H1 (cell line): ENCODE results near the gene LRRC28. TPM values are rescaled to one million over a fixed set of nuclear protein-coding genes. Genes with fewer than 3 reads are reported as not detected.

ENCODE experiments used
- CTCF ChIA-PET: fragments of 300-600 bp; sonication (Branson Sonifier 250); formaldehyde crosslinking; loops from one replicate; lab custom pipeline; 2021; ENCODE audit not compliant: partially characterized antibody; lab: Charles Lee
- POLR2A ChIA-PET: fragments of 300-600 bp; sonication (Branson Sonifier 250); formaldehyde crosslinking; loops from one replicate; lab custom pipeline; 2021; ENCODE audit warnings: inconsistent platforms; ENCODE audit not compliant: partially characterized antibody; lab: Charles Lee
- DNase-seq, 2 experiments: peaks; one replicate each; pipeline versions ENCODE4 v3.0.0 to v3.0.0-alpha.2; 2010 to 2022; ENCODE audit warnings: low spot score in 2 of 2, low read depth in 1 of 2, mixed read lengths in 1 of 2
- FAIRE-seq: peaks from 2 replicates; lab custom pipeline; 2011; peaks lifted over from hg19 to GRCh38; lab: Jason Lieb, UNC
- H2AFZ ChIP-seq: 2 replicates; pipeline ENCODE4 v1.8.1; 2012; ENCODE audit warnings: low read length, inconsistent platforms
- H2AK5ac ChIP-seq: 2 replicates; pipeline ENCODE4 v1.6.1; 2013; ENCODE audit warnings: low read depth, low read length
- H2BK120ac ChIP-seq: replicated peaks from 2 replicates; pipeline ENCODE3; 2013; ENCODE audit warnings: low read depth, low read length, inconsistent platforms
- H2BK12ac ChIP-seq: 2 replicates; pipeline ENCODE4 v1.6.1; 2013; ENCODE audit warnings: low read depth, low read length
- H2BK15ac ChIP-seq: 2 replicates; pipeline ENCODE4 v1.6.1; 2013; ENCODE audit warnings: low read length
- H2BK20ac ChIP-seq: 2 replicates; pipeline ENCODE4 v1.6.1; 2013; ENCODE audit warnings: low read length
- H2BK5ac ChIP-seq: 2 replicates; pipeline ENCODE4 v1.6.1; 2013; ENCODE audit warnings: low read depth, low read length
- H3K14ac ChIP-seq: 2 replicates; pipeline ENCODE4 v1.6.1; 2013; ENCODE audit warnings: inconsistent platforms; ENCODE audit not compliant: insufficient read length
- H3K18ac ChIP-seq: 2 replicates; pipeline ENCODE4 v1.6.1; 2013; ENCODE audit warnings: low read length; ENCODE audit errors: extremely low read depth
- H3K23ac ChIP-seq: 2 replicates; pipeline ENCODE4 v1.6.1; 2013; ENCODE audit warnings: inconsistent platforms; ENCODE audit not compliant: insufficient read length
- H3K23me2 ChIP-seq: 2 replicates; pipeline ENCODE4 v1.6.1; 2013; ENCODE audit warnings: low read depth, low read length
- H3K27ac ChIP-seq: 2 replicates; pipeline ENCODE4 v1.6.1; 2011; ENCODE audit warnings: low read depth, low read length, inconsistent platforms
- H3K27me3 ChIP-seq, 4 experiments: replicated peaks in 1 of 4; 1 replicate in 1 of 4; 2 replicates in 3 of 4; pipeline versions ENCODE4 v1.6.1 to v1.8.1; 2011 to 2013; ENCODE audit warnings: low read length in 3 of 4, mild to moderate bottlenecking in 3 of 4, inconsistent platforms in 2 of 4, mixed read lengths in 2 of 4, moderate library complexity in 1 of 4; ENCODE audit not compliant: control insufficient read depth in 3 of 4, insufficient read depth in 3 of 4; ENCODE audit errors: extremely low read depth in 1 of 4
- H3K36me3 ChIP-seq, 4 experiments: 2 replicates each; pipeline versions ENCODE4 v1.6.1 to v1.8.1; 2011 to 2013; ENCODE audit warnings: mild to moderate bottlenecking in 4 of 4, low read length in 3 of 4, moderate library complexity in 2 of 4, control low read depth in 1 of 4, inconsistent platforms in 1 of 4; ENCODE audit not compliant: insufficient read depth in 4 of 4, control insufficient read depth in 2 of 4
- H3K4ac ChIP-seq: replicated peaks from 2 replicates; pipeline ENCODE3; 2013; ENCODE audit warnings: low read length, low read depth, mixed read lengths, inconsistent platforms; ENCODE audit not compliant: insufficient read length
- H3K4me1 ChIP-seq, 4 experiments: replicated peaks in 1 of 4; 1 replicate in 1 of 4; 2 replicates in 3 of 4; pipeline versions ENCODE4 v1.6.1 to v1.8.1; 2011 to 2013; ENCODE audit warnings: low read length in 3 of 4, inconsistent platforms in 2 of 4, mixed read lengths in 1 of 4; ENCODE audit not compliant: insufficient read depth in 4 of 4, control insufficient read depth in 3 of 4
- H3K4me2 ChIP-seq, 2 experiments: 2 replicates each; pipeline versions ENCODE4 v1.6.1 to v1.8.1; 2011 to 2013; ENCODE audit warnings: low read depth in 2 of 2, low read length in 2 of 2, control low read depth in 1 of 2, inconsistent platforms in 1 of 2, mild to moderate bottlenecking in 1 of 2; ENCODE audit not compliant: insufficient read depth in 1 of 2
- H3K4me3 ChIP-seq, 4 experiments: fragments of 200-600, 300-600 bp in 1 of 4; sonication (generic), shearing (Covaris generic), sonication (Bioruptor Twin) in 1 of 4; 2 replicates each; pipeline versions ENCODE4 v1.5.1 to v1.8.1; 2011 to 2016; ENCODE audit warnings: low read length in 4 of 4, low read depth in 3 of 4, control low read depth in 2 of 4, inconsistent platforms in 2 of 4, mild to moderate bottlenecking in 2 of 4, mixed read lengths in 1 of 4, moderate library complexity in 1 of 4; ENCODE audit not compliant: insufficient read depth in 2 of 4; ENCODE audit errors: extremely low read depth in 1 of 4
- H3K56ac ChIP-seq: replicated peaks from 2 replicates; pipeline ENCODE3; 2013; ENCODE audit warnings: low read depth, mild to moderate bottlenecking, mixed read lengths, low read length, inconsistent platforms; ENCODE audit not compliant: insufficient read length
- H3K79me1 ChIP-seq: 2 replicates; pipeline ENCODE4 v1.6.1; 2013; ENCODE audit warnings: low read depth, low read length, control low read depth
- H3K79me2 ChIP-seq, 2 experiments: 2 replicates each; pipeline versions ENCODE4 v1.6.1 to v1.8.1; 2012 to 2013; ENCODE audit warnings: low read length in 2 of 2, mild to moderate bottlenecking in 2 of 2, inconsistent platforms in 1 of 2; ENCODE audit not compliant: insufficient read depth in 2 of 2, control insufficient read depth in 1 of 2
- H3K9ac ChIP-seq, 4 experiments: replicated peaks in 1 of 4; 1 replicate in 1 of 4; 2 replicates in 3 of 4; pipeline versions ENCODE4 v1.6.1 to v1.8.1; 2011 to 2013; ENCODE audit warnings: low read depth in 3 of 4, low read length in 3 of 4, control low read depth in 2 of 4, mild to moderate bottlenecking in 2 of 4, moderate library complexity in 2 of 4, inconsistent platforms in 1 of 4; ENCODE audit errors: extremely low read depth in 1 of 4
- H3K9me3 ChIP-seq, 2 experiments: 2 replicates each; pipeline versions ENCODE4 v1.6.1 to v1.8.1; 2012 to 2013; ENCODE audit warnings: mild to moderate bottlenecking in 2 of 2, moderate library complexity in 2 of 2, control low read depth in 1 of 2, inconsistent platforms in 1 of 2, low read depth in 1 of 2, low read length in 1 of 2, mixed read lengths in 1 of 2; ENCODE audit not compliant: insufficient read depth in 2 of 2
- H4K20me1 ChIP-seq, 2 experiments: replicated peaks in 1 of 2; 2 replicates each; pipeline versions ENCODE3 to v1.8.1; 2011 to 2013; ENCODE audit warnings: inconsistent platforms in 2 of 2, low read length in 2 of 2, mild to moderate bottlenecking in 1 of 2; ENCODE audit not compliant: insufficient read depth in 2 of 2, control insufficient read depth in 1 of 2
- H4K5ac ChIP-seq: 2 replicates; pipeline ENCODE4 v1.6.1; 2013; ENCODE audit warnings: low read length, low read depth, mixed read lengths, inconsistent platforms; ENCODE audit not compliant: insufficient read length
- H4K8ac ChIP-seq: 2 replicates; pipeline ENCODE4 v1.8.0; 2013; ENCODE audit warnings: mild to moderate bottlenecking, moderate library complexity, low read length, inconsistent platforms; ENCODE audit not compliant: insufficient read depth; ENCODE audit errors: extremely low read depth
- H4K91ac ChIP-seq: replicated peaks from 2 replicates; pipeline ENCODE3; 2013; ENCODE audit warnings: low read length, mixed read lengths, inconsistent platforms; ENCODE audit not compliant: insufficient read length
- BCL11A ChIP-seq, 2 experiments: IDR thresholded peaks; one replicate each; pipeline ENCODE4 v1.6.1; 2011; ENCODE audit warnings: low read depth in 2 of 2, low read length in 2 of 2, mild to moderate bottlenecking in 2 of 2
- BRCA1 ChIP-seq: IDR thresholded peaks from 2 replicates; pipeline ENCODE4 v1.6.1; 2012; ENCODE audit warnings: low read depth, low read length, improper control_type of control experiment
- CREB1 ChIP-seq: IDR thresholded peaks from 2 replicates; pipeline ENCODE4 v1.6.1; 2012; ENCODE audit warnings: inconsistent platforms
- CTBP2 ChIP-seq: IDR thresholded peaks from 2 replicates; pipeline ENCODE4 v1.7.0; 2011; ENCODE audit warnings: borderline replicate concordance, mild to moderate bottlenecking, moderate library complexity, mixed read lengths, low read length; ENCODE audit not compliant: insufficient read depth, insufficient read length
- GABPA ChIP-seq: IDR thresholded peaks from 2 replicates; pipeline ENCODE4 v1.6.1; 2011; ENCODE audit warnings: mild to moderate bottlenecking, low read length, moderate library complexity, borderline replicate concordance; ENCODE audit not compliant: insufficient read depth
- JUN ChIP-seq: IDR thresholded peaks from 2 replicates; pipeline ENCODE4 v1.6.1; 2011; ENCODE audit warnings: low read depth, mild to moderate bottlenecking, improper control_type of control experiment, low read length
- KDM1A ChIP-seq: fragments of 200-600, 300-600 bp; sonication (generic); IDR thresholded peaks from 2 replicates; pipeline ENCODE4 v1.7.1; 2016; ENCODE audit warnings: mild to moderate bottlenecking, low read length, borderline replicate concordance
- NANOG ChIP-seq: IDR thresholded peaks from 2 replicates; pipeline ENCODE4 v1.6.1; 2011; ENCODE audit warnings: low read length, low read depth, mild to moderate bottlenecking, inconsistent platforms; ENCODE audit not compliant: insufficient read depth, poor library complexity, severe bottlenecking
- POLR2A ChIP-seq, 2 experiments: IDR thresholded peaks; 1 replicate in 1 of 2; 2 replicates in 1 of 2; pipeline ENCODE4 v1.6.1; 2011; ENCODE audit warnings: low read depth in 2 of 2, low read length in 2 of 2, mild to moderate bottlenecking in 2 of 2; ENCODE audit errors: control extremely low read depth in 1 of 2
- RFX5 ChIP-seq: IDR thresholded peaks from 2 replicates; pipeline ENCODE4 v1.6.1; 2011; ENCODE audit warnings: low read depth, low read length, improper control_type of control experiment, borderline replicate concordance
- SIX5 ChIP-seq: IDR thresholded peaks from 2 replicates; pipeline ENCODE4 v1.6.1; 2011; ENCODE audit warnings: mild to moderate bottlenecking, low read depth, low read length
- ZNF274 ChIP-seq: IDR thresholded peaks from 2 replicates; pipeline ENCODE4 v1.7.0; 2012; ENCODE audit warnings: low read length, borderline replicate concordance; ENCODE audit errors: extremely low read depth
- WGBS, 2 experiments: shearing (Covaris generic) in 1 of 2; methylation state at CpG; one replicate each; pipeline versions ENCODE4 v1.1.6 to v1.1.7; 2013 to 2015; ENCODE audit warnings: low lambda C conversion rate in 2 of 2, mixed read lengths in 2 of 2, inconsistent platforms in 1 of 2, low coverage in 1 of 2, missing lambda C conversion rate in 1 of 2; ENCODE audit not compliant: insufficient replicate concordance in 2 of 2, insufficient coverage in 1 of 2, insufficient read length in 1 of 2; ENCODE audit errors: extremely low coverage in 1 of 2, missing lambda C conversion rate in 1 of 2; 5-methylcytosine and 5-hydroxymethylcytosine counted together
- polyA plus RNA-seq, 7 experiments: library from polyadenylated mRNA; depleted of rRNA in 3 of 7; stranded (reverse) in 5 of 7; unstranded in 2 of 7; fragments of >200 nt in 5 of 7; fragments of 200-250 nt in 2 of 7; gene quantifications; 1 replicate in 5 of 7; 2 replicates in 1 of 7; 4 replicates in 1 of 7; pipeline versions ENCODE4 v1.2.1 to v1.2.3, GENCODE V29; 2011 to 2013; ENCODE audit warnings: missing spikeins in 2 of 7, mixed read lengths in 2 of 7
- total RNA-seq: library from RNA; stranded (reverse); fragmentation: NEBNext Ultra II Directional; extraction: Animal tissue kit (Norgen Biotek cat#: 25700); gene quantifications from 2 replicates; pipeline ENCODE4 v1.2.1, GENCODE V29; 2021
- TF ChIP-seq, protein P1 (sequence below): IDR thresholded peaks from 2 replicates; pipeline ENCODE4 v1.6.1; 2011; ENCODE audit warnings: low read depth, mild to moderate bottlenecking, low read length; ENCODE audit not compliant: insufficient read depth

LRRC28 gene
- total and polyA plus RNA-seq, 2 of the 8 experiments (the other 6 are each of a cell fraction or from before 2014, with no cell fraction given): 20.2 to 23.3 TPM

GRCh38 chr15:99322643-99323405, 71.5 kb downstream of the LRRC28 start:
- no peak overlapping the region for H3K9ac ChIP-seq
- no peaks in the 10 kb centered on the region for H4K20me1 ChIP-seq
- no peaks in the 10 kb centered on the region for H3K79me1 ChIP-seq
- H4K8ac ChIP-seq: no peak overlapping the region
- H3K4me1 ChIP-seq: no peaks in the 10 kb centered on the region
- H2BK12ac ChIP-seq: no peak overlapping the region
- H2BK5ac ChIP-seq: no peak overlapping the region
- ChIA-PET POLR2A (no interaction called here), CTCF (no interaction called here)
- H2BK120ac ChIP-seq: no peak overlapping the region
- no peak overlapping the region for H3K4me2 ChIP-seq
- H2AK5ac ChIP-seq: no peak overlapping the region
- no peak overlapping the region for H4K91ac ChIP-seq
- H2BK15ac ChIP-seq: no peak overlapping the region
- no peak for FAIRE-seq
- H3K4me3 ChIP-seq: no peak overlapping the region
- no peak overlapping the region for H2AFZ ChIP-seq
- H3K36me3 ChIP-seq: no peaks in the 10 kb centered on the region
- no peak overlapping the region for H3K27ac ChIP-seq
- H3K79me2 ChIP-seq: no peaks in the 10 kb centered on the region
- no peak overlapping the region for H3K18ac ChIP-seq
- DNase-seq: no peak
- 87% methylated on average over 2 of the region's 2 CpGs; no CpG with 5 or more reads in 1 of the 2 experiments for WGBS, 2 experiments
- no peaks in the 10 kb centered on the region for H3K23me2 ChIP-seq
- no peak overlapping the region for H3K56ac ChIP-seq
- H3K4ac ChIP-seq: no peak overlapping the region
- H3K14ac ChIP-seq: no peak overlapping the region
- H2BK20ac ChIP-seq: no peak overlapping the region
- H3K27me3 ChIP-seq: no peaks in the 10 kb centered on the region
- H3K9me3 ChIP-seq: no peaks in the 10 kb centered on the region
- no peak overlapping the region for H3K23ac ChIP-seq
- H4K5ac ChIP-seq: no peak overlapping the region
- TF ChIP-seq CREB1 (no peak), NANOG (no peak), JUN (no peak), CTBP2 (no peak), ZNF274 (no peak), GABPA (no peak), POLR2A (IDR thresholded peaks at IDR 0.05; ENCODE audit: control extremely low read depth in 1 of 2, low read depth in 2 of 2, low read length in 2 of 2) (no peak), BRCA1 (no peak), SIX5 (no peak), BCL11A (IDR thresholded peaks at IDR 0.05; ENCODE audit: low read depth in 2 of 2, low read length in 2 of 2) (no peak), KDM1A (no peak), RFX5 (no peak)
- TF ChIP-seq, protein P1, sequence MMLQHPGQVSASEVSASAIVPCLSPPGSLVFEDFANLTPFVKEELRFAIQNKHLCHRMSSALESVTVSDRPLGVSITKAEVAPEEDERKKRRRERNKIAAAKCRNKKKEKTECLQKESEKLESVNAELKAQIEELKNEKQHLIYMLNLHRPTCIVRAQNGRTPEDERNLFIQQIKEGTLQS: no peak
